T-cell (primary cell): ENCODE measurements around the gene ZMYM4. TPM values are rescaled to one million over a fixed set of nuclear protein-coding genes. Genes with fewer than 3 reads are reported as not detected.
"Not testable (repeated sequence)": the region's sequence is repeated elsewhere in the genome, so short reads cannot be mapped to it uniquely, and the experiment has no call there.

Source experiments
- ATAC-seq, 4 experiments: fragments of 200-7000 bp in 3 of 4; fragments of 150-1000 bp in 1 of 4; cut with Tn5 transposase; replicated peaks in 1 of 4; 1 replicate in 3 of 4; 2 replicates in 1 of 4; pipeline ENCODE4 v1.10.0; 2021; ENCODE audit warnings: moderate library complexity in 3 of 4, mild to moderate bottlenecking in 2 of 4, moderate number of reproducible peaks in 1 of 4
- CTCF ChIA-PET, 2 donors: fragments of 300-600 bp; sonication (Branson Sonifier 250); formaldehyde crosslinking; loops; one replicate each; lab custom pipeline; 2022; ENCODE audit warnings: antibody characterized with exemption in 2 of 2; lab: Charles Lee
- POLR2A ChIA-PET, 2 donors: fragments of 300-600 bp; sonication (Branson Sonifier 250); formaldehyde crosslinking; loops; one replicate each; lab custom pipeline; 2022; ENCODE audit warnings: antibody characterized with exemption in 2 of 2; lab: Charles Lee
- DNase-seq, 35 experiments: peaks; one replicate each; pipeline versions ENCODE4 v3.0.0 to v3.0.0-alpha.2; 2013 to 2023
- H3K27ac ChIP-seq: one replicate; pipeline ENCODE4 v1.5.1; 2013; ENCODE audit warnings: low read length
- H3K27me3 ChIP-seq, 2 experiments: replicated peaks in 1 of 2; 1 replicate in 1 of 2; 2 replicates in 1 of 2; pipeline versions ENCODE4 v1.6.1 to v1.7.0; 2013; ENCODE audit warnings: low read length in 1 of 2, mixed read lengths in 1 of 2; ENCODE audit not compliant: control insufficient read depth in 2 of 2, insufficient read depth in 2 of 2; ENCODE audit errors: extremely low read depth in 1 of 2
- H3K36me3 ChIP-seq, 2 donors: 1 replicate in 1 of 2; 2 replicates in 1 of 2; pipeline versions ENCODE4 v1.6.1 to v1.7.0; 2013; ENCODE audit warnings: low read length in 1 of 2; ENCODE audit not compliant: control insufficient read depth in 2 of 2, insufficient read depth in 1 of 2; ENCODE audit errors: extremely low read depth in 1 of 2
- H3K4me1 ChIP-seq, 2 experiments: 1 replicate in 1 of 2; 2 replicates in 1 of 2; pipeline versions ENCODE4 v1.6.1 to v1.7.0; 2013; ENCODE audit warnings: low read length in 2 of 2, mixed read lengths in 1 of 2; ENCODE audit not compliant: insufficient read depth in 2 of 2, control insufficient read depth in 1 of 2; ENCODE audit errors: extremely low read depth in 1 of 2
- H3K4me3 ChIP-seq, 2 donors: 1 replicate in 1 of 2; 2 replicates in 1 of 2; pipeline versions ENCODE4 v1.5.1 to v1.7.0; 2013; ENCODE audit warnings: mild to moderate bottlenecking in 2 of 2, low read length in 1 of 2, moderate library complexity in 1 of 2; ENCODE audit not compliant: control insufficient read depth in 1 of 2; ENCODE audit errors: extremely low read depth in 1 of 2
- H3K9me3 ChIP-seq: 2 replicates; pipeline ENCODE4 v1.7.0; 2013
- H3K27ac Mint-ChIP-seq, 2 donors: one replicate each; pipeline ENCODE4 v1.8.0; 2020 to 2021; ENCODE audit warnings: mild to moderate bottlenecking in 2 of 2, mixed read lengths in 2 of 2
- H3K27me3 Mint-ChIP-seq, 2 donors: one replicate each; pipeline ENCODE4 v1.8.0; 2021 to 2022; ENCODE audit warnings: mixed read lengths in 2 of 2
- H3K36me3 Mint-ChIP-seq: one replicate; pipeline ENCODE4 v1.8.0; 2021; ENCODE audit warnings: mixed read lengths
- H3K4me1 Mint-ChIP-seq, 3 donors: one replicate each; pipeline ENCODE4 v1.8.0; 2020 to 2022; ENCODE audit warnings: mixed read lengths in 3 of 3, mild to moderate bottlenecking in 1 of 3
- H3K4me3 Mint-ChIP-seq, 3 donors: one replicate each; pipeline ENCODE4 v1.8.0; 2020 to 2022; ENCODE audit warnings: mild to moderate bottlenecking in 3 of 3, mixed read lengths in 3 of 3, moderate library complexity in 3 of 3
- H3K9me3 Mint-ChIP-seq, 3 donors: one replicate each; pipeline ENCODE4 v1.8.0; 2020 to 2022; ENCODE audit warnings: mixed read lengths in 3 of 3
- WGBS: methylation state at CpG from one replicate; pipeline ENCODE4 v1.1.5; 2013; ENCODE audit warnings: missing lambda C conversion rate; ENCODE audit not compliant: insufficient coverage; 5-methylcytosine and 5-hydroxymethylcytosine counted together
- total RNA-seq, 35 experiments: library from RNA in 6 of 35; stranded (reverse) in 6 of 35; fragments of 120-200 nt in 1 of 35; gene quantifications; one replicate each; pipeline versions ENCODE4 v1.2.1 to v1.2.4 and lab custom pipeline; 2013 to 2026

ZMYM4 gene
- total RNA-seq, 5 donors from 2014 or later (not counting 1 experiment from before 2014, with no cell fraction given), result 28.7 to 41.7 (median 38.5) TPM

DNA sequence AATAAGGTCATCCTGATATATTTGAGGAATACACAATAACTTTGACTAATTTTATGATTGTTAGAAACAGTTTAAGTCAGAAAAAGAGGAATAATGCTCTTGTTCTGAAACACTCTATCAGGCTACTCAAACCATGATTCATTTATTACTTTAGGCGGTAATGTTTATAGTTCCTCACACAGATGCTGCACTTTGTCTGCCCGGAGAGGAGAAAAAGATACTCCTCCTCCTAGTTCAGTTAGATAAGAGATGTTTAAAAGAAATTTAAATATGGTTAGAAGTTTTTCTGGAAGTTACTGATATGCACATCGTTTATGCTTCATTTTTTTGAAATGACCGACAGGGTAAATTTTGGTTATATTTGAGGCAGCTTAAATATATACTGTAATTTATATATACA is 103.0 kb downstream of the ZMYM4 start:
- peaks cover 18% of the 10 kb centered on the region for H3K36me3 Mint-ChIP-seq
- H3K4me3 ChIP-seq, result no peak overlapping the region
- no peaks in the 10 kb centered on the region for H3K36me3 ChIP-seq
- ChIA-PET POLR2A (interaction anchor here in 1 of 2 donors (0.6 kb wide), 1 partner anchor 10 kb away, joined by 4 read pairs; no protein-coding TSS in a partner anchor), CTCF (no interaction called here)
- H3K9me3 Mint-ChIP-seq, result no peaks in the 10 kb centered on the region
- no CpG with 5 or more reads among the region's 4 CpGs for WGBS
- no peaks in the 10 kb centered on the region for H3K27me3 Mint-ChIP-seq
- no peak for DNase-seq
- no peaks in the 10 kb centered on the region for H3K4me1 ChIP-seq
- H3K4me1 Mint-ChIP-seq, result no peaks in the 10 kb centered on the region
- no peak overlapping the region for H3K4me3 Mint-ChIP-seq
- H3K9me3 ChIP-seq, result no peaks in the 10 kb centered on the region
- no peaks in the 10 kb centered on the region for H3K27me3 ChIP-seq
- no peak overlapping the region for H3K27ac ChIP-seq
- ATAC-seq, result no peak
- no peak overlapping the region for H3K27ac Mint-ChIP-seq

DNA sequence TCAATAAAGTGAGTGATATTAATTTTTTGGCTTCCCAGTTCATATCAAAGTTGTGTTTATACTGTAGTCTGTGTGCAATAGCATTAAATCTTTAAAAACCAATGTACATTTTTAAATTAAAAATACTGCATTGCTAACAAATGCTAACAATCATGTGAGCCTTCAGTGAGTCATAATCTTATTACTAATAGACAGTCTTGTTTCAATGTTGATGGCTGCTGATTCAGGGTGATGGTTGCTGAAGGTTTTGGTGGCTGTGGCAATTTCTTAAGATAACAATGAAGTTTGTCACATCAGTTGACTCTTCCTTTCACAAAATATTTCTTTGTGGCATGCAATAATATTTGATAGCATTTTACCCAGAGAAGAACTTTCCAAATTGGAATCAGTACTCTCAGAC is 109.0 kb downstream of the ZMYM4 start:
- H3K27ac Mint-ChIP-seq, result no peak overlapping the region
- H3K27me3 ChIP-seq, result no peaks in the 10 kb centered on the region
- no peaks in the 10 kb centered on the region for H3K9me3 Mint-ChIP-seq
- POLR2A ChIA-PET, result interaction anchor here in 1 of 2 donors (0.5 kb wide), 1 partner anchor 130 kb away, joined by 11 read pairs; no protein-coding TSS in a partner anchor
- DNase-seq, result no peak
- peaks cover 2 to 4% of the 10 kb centered on the region in 2 donors for H3K36me3 ChIP-seq
- no peaks in the 10 kb centered on the region for H3K9me3 ChIP-seq
- no peaks in the 10 kb centered on the region for H3K27me3 Mint-ChIP-seq
- no peak overlapping the region for H3K4me3 ChIP-seq
- no peaks in the 10 kb centered on the region for H3K4me1 ChIP-seq
- H3K4me3 Mint-ChIP-seq, result no peak overlapping the region
- no peak for ATAC-seq
- H3K27ac ChIP-seq, result no peak overlapping the region
- no peaks in the 10 kb centered on the region for H3K4me1 Mint-ChIP-seq
- CTCF ChIA-PET, result no interaction called here
- H3K36me3 Mint-ChIP-seq, result peaks cover 18% of the 10 kb centered on the region

DNA sequence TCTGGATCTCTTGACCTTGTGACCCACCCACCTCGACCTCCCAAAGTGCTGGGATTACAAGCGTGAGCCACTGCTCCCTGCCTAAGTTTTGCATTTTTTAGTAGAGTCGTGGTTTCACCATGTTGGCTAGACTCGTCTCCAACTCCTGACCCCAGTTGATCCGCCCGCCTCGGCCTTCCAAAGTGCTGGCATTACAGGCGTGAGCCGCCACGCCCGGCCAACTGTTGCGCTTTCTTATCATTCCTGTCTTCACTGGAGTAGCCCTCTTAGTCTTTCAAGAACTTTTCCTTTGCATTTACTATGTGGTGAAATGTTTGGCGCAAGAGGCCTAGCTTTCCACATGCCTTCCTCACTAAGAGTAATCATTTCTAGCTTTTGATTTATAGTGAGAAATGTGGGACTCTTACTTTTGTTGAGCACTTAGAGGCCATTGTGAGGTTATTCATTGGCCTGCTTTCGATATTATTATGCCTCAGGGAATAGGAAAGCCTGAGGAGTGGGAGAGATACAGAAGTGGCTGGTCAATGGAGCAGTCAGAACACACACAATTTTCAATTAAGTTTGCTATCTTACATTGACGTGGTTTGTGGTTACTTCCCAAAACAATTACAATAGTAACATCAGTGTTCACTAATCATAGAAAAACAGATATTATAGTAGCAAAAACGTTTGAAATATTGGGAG is 111.0 kb downstream of the ZMYM4 start:
- 94% methylated on average over 12 of the region's 16 CpGs for WGBS
- Histone ChIP-seq H3K4me1 (no peaks in the 10 kb centered on the region), H3K27me3 (no peaks in the 10 kb centered on the region), H3K27ac (no peak overlapping the region), H3K9me3 (no peaks in the 10 kb centered on the region), H3K4me3 (no peak overlapping the region), H3K36me3 (peaks cover 2 to 4% of the 10 kb centered on the region in 2 donors)
- ATAC-seq, result no peak
- POLR2A ChIA-PET, result interaction anchor here in 1 of 2 donors (0.6 kb wide), 1 partner anchor 253 kb away, joined by 3 read pairs; no protein-coding TSS in a partner anchor
- no peaks in the 10 kb centered on the region for H3K4me1 Mint-ChIP-seq
- DNase-seq, result no peak
- H3K27ac Mint-ChIP-seq, result no peak overlapping the region
- H3K27me3 Mint-ChIP-seq, result no peaks in the 10 kb centered on the region
- CTCF ChIA-PET, result no interaction called here
- no peak overlapping the region for H3K4me3 Mint-ChIP-seq
- peaks cover 18% of the 10 kb centered on the region for H3K36me3 Mint-ChIP-seq
- H3K9me3 Mint-ChIP-seq, result no peaks in the 10 kb centered on the region

DNA sequence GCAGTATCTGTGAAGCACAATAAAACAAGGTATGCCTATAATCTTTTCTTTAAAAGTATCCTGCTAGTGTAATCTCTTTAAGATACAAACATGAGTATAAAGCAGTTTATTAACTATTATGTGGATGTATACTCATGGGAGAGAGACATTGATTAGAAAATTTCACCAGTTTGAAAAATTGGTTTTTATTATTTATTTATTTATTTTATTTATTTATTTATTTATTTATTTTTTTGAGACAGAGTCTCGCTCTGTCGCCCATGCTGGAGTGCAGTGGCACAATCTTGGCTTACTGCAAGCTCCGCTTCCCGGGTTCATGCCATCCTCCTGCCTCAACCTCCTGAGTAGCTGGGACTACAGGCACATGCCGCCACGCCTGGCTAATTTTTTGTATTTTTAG is 111.6 kb downstream of the ZMYM4 start:
- H3K27ac Mint-ChIP-seq, H3K36me3 ChIP-seq, H3K9me3 ChIP-seq, H3K4me1 ChIP-seq, H3K27ac ChIP-seq, ATAC-seq, H3K9me3 Mint-ChIP-seq, H3K27me3 ChIP-seq, CTCF ChIA-PET, H3K4me3 Mint-ChIP-seq, H3K4me1 Mint-ChIP-seq, H3K27me3 Mint-ChIP-seq, H3K4me3 ChIP-seq, DNase-seq, POLR2A ChIA-PET: not testable (repeated sequence)
- 93% methylated on average over 2 of the region's 6 CpGs for WGBS
- H3K36me3 Mint-ChIP-seq, result peaks cover 13% of the 10 kb centered on the region

DNA sequence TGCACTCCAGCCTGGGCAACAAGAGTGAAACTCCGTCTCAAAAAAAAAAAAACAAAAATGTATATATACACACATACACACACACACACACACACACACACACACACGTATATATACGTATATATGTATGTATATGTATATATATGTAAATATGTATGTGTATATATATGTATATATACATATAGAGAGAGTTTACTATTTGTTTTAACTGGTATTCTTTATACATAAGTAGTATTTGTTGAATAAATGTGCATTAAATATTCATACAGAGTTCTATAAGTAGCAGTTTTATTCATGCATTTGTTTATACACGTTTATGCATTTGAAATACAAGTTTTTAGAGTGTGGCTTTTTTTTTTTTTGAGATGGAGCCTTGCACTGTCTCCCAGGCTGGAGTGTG is 113.6 kb downstream of the ZMYM4 start:
- ATAC-seq, result no peak
- no peaks in the 10 kb centered on the region for H3K4me1 Mint-ChIP-seq
- H3K27me3 Mint-ChIP-seq, result no peaks in the 10 kb centered on the region
- H3K36me3 Mint-ChIP-seq, result peaks cover 25% of the 10 kb centered on the region
- H3K4me3 Mint-ChIP-seq, result no peak overlapping the region
- H3K27ac Mint-ChIP-seq, result no peak overlapping the region
- ChIA-PET CTCF (no interaction called here), POLR2A (interaction anchor here in 1 of 2 donors (0.7 kb wide), 2 partner anchors 70 to 92 kb away, joined by 3 to 4 read pairs; no protein-coding TSS in a partner anchor)
- no peaks in the 10 kb centered on the region for H3K4me1 ChIP-seq
- H3K9me3 ChIP-seq, result no peaks in the 10 kb centered on the region
- no peaks in the 10 kb centered on the region for H3K27me3 ChIP-seq
- peaks cover 4 to 12% of the 10 kb centered on the region in 2 donors for H3K36me3 ChIP-seq
- no CpG with 5 or more reads among the region's 4 CpGs for WGBS
- no peaks in the 10 kb centered on the region for H3K9me3 Mint-ChIP-seq
- no peak for DNase-seq
- H3K27ac ChIP-seq, result no peak overlapping the region
- H3K4me3 ChIP-seq, result no peak overlapping the region

DNA sequence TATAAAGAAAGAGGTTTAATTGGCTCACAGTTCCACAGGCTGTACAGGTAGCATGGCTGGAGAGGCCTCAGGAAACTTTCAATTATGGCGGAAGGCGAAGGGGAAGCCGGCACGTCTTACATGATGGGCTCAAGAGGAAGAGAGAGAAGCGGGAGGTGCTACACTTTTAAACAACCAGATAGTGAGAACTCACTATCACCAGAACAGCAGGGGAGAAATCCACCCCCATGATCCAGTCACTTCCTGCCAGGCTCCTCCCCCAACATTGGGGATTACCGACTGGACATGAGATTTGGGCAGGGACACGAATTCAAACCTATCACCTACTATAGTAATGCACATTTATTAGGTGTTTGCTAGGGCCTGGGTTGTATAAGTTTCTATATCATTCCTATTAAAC is 117.8 kb downstream of the ZMYM4 start:
- CTCF ChIA-PET, result no interaction called here
- Histone ChIP-seq H3K4me1 (no peaks in the 10 kb centered on the region), H3K4me3 (no peak overlapping the region), H3K9me3 (no peaks in the 10 kb centered on the region), H3K27ac (no peak overlapping the region), H3K27me3 (no peaks in the 10 kb centered on the region), H3K36me3 (peaks cover 8 to 22% of the 10 kb centered on the region in 2 donors)
- no CpG with 5 or more reads among the region's 7 CpGs for WGBS
- H3K36me3 Mint-ChIP-seq, result peaks cover 40% of the 10 kb centered on the region
- DNase-seq (no peak), ATAC-seq (no peak)
- POLR2A ChIA-PET, result no interaction called here
- no peak overlapping the region for H3K27ac Mint-ChIP-seq
- H3K4me3 Mint-ChIP-seq, result no peak overlapping the region
- no peaks in the 10 kb centered on the region for H3K9me3 Mint-ChIP-seq
- H3K4me1 Mint-ChIP-seq, result no peaks in the 10 kb centered on the region
- H3K27me3 Mint-ChIP-seq, result no peaks in the 10 kb centered on the region
